Measurements from ENCODE around the gene ELK3.

The ELK3 gene

DNA sequence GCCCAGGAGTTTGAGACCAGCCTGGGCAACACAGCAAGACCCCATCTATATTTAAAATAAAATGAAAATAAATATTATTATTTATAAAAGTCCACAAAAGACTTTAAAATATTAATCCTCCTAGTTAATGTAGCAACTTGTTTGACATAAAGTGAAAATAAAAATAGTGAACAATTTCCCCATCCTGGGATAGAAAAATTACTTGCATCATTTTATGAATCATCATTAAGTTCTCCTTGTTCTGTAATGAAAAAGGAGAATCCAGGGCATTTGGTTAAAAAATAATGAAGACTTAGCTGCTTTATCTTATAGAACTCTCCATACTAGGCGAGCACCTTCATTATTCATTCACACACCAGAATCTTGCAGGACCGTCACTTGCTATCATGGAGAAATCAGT is 66.1 kb downstream of the ELK3 start:
- no peak for DNase-seq

DNA sequence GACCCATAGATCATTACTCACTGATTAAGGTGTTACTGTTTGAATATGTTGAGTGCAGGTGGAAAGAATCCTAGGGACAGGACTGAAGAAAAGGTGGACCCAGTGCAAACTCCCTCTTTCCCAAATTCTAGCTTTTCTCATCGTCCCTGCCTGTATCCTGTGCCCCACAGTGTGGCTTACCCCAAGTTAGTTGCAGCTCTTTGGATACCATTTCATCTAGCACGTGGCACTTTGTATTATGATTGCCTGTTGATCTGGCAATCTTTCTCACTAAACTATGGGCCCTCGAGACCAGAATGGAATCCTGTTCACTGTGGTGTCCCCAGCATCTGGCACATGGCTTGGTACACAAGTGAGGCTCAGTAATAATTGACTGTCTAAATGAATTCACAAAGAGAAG is 66.5 kb downstream of the ELK3 start:
- DNase-seq: no peak

DNA sequence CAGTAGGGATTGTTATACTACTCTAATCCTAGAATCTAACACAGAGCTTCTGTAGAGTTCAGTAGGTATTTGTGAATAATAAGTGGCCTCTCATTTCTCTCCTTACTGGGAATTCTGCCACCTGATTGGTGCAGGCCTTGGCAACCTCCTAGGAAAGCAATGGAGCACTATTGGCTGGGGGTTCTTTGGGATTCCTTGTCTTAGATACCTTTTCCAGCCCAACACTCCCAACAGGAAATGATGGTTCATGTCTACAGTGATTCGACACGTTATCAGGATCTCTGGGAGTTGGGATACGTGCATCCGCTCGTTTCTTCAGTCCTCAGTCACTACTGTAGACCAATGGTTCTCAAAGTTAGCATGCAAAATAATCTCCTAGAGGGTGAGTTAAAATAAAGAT is 67.4 kb downstream of the ELK3 start:
- no peak for DNase-seq

- no peak for DNase-seq
These were observed 69.3 kb downstream of the ELK3 start for GRCh38 chr12:96263449-96263902.

GRCh38 chr12:96265400-96265799 is 71.2 kb downstream of the ELK3 start:
- no peak for DNase-seq

- no peak for DNase-seq
These were observed 71.7 kb downstream of the ELK3 start for GRCh38 chr12:96265836-96266235.

GRCh38 chr12:96266238-96266637 is 72.1 kb downstream of the ELK3 start:
- no peak for DNase-seq

DNA sequence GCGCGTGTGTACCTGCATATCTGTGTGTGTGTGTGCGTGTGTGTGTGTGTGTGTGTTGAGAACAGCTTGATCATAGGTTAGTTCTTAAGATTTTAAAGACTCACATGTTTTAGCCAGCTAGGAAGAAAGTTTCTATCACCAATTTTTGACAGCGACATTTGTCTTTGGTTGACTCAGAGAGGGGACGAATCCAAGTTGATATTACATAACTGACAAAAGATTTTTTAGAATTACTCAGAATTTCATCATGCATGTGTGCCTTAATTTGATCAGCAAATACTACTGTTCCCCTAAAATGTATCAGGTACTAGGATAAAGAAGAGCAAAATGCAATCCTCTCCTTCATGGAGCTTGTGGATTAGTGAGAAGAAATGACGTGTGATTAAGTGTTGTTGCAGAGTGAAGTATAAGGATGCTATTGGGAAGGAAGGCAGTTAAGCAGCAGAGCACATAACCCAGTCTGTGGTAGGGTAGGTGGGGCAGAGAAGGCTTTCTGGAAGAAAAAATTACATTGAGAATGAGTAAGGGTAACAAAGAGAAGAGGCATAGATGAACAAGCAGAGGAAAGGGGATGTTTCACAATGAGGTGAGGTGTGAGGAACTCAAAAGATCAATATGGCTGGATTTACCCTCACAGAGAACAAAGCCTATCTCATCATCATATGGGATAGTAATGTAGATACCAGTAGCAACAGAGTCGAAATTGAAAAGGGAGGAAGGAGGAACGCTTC is 77.5 kb downstream of the ELK3 start:
- DNase-seq: no peak

DNA sequence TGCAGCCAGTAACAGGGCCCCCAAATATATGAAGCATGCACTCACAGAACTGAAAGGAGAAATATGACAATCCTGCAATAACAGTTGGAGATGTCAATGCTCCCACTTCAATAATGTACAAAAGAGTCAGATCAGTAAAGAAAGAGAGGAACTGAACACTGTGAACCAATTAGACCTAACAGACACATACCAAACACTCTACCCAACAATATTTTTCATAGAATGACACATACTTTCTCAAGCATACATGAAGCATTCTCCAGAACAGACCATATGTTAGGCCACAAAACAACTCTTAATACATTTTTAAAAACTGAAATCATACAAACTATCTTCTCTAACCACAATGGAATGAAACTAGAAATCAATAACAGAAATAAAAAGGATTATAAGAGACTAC is 80.2 kb downstream of the ELK3 start:
- no peak for DNase-seq

GRCh38 chr12:96285158-96285557 is 91.0 kb downstream of the ELK3 start:
- no peak for DNase-seq

GRCh38 chr12:96289067-96289466 is 94.9 kb downstream of the ELK3 start:
- no peak for DNase-seq

GRCh38 chr12:96293093-96293492 is 98.9 kb downstream of the ELK3 start:
- DNase-seq: no peak

- no peak for DNase-seq
These were observed 100.7 kb downstream of the ELK3 start for GRCh38 chr12:96294831-96295230.

DNA sequence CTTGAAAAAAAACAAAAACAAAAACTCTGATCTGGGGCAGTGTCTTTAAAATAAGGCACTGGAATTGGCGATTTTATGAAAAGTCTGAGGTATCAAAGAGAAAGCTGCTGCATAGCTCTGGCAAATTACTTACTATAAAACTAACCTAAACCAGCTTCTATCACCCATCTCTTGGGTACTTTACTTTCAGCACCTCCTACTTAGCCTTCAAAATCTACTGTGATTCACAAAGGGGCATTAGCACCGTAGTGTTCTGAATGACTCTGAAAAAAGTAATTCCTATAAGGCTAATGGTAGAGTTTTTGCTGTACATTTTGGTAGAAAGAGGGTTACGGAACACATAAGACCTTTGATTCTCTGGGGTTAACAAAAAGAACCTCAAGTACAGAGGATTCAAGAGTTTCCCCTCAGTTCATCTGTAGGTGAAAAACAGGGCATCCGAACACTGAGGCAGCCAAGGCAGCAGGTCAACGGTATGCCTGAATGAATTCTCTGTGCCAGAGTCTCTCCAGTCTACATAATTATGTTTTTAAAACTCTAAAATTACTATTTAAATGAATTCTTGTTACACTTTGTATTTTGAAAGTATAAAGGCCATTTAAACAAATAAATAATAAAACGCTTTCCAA is 101.5 kb downstream of the ELK3 start:
- DNase-seq: no peak

DNA sequence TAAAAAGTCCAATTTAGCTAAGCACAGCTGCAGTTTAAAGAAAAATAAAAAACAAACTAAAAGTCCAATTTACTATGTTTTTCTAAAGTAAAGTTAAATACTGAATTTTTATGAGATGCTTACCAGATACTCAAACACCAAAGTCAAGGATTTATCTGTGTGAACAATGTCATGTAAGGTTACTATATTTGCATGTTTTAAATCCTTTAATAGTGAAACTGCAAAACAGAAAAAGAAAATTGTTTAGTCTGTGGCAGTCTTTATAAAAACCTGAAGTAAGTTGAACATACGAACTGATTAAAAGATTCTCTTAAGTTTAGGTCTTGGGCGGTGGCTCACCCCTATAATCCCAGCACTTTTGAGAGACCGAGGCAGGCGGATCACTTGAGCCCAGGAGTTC is 103.3 kb downstream of the ELK3 start:
- no peak for DNase-seq

- DNase-seq: no peak
These were observed 105.9 kb downstream of the ELK3 start for GRCh38 chr12:96300064-96300463.

- no peak for DNase-seq
These were observed 107.6 kb downstream of the ELK3 start for GRCh38 chr12:96301732-96302131.

DNA sequence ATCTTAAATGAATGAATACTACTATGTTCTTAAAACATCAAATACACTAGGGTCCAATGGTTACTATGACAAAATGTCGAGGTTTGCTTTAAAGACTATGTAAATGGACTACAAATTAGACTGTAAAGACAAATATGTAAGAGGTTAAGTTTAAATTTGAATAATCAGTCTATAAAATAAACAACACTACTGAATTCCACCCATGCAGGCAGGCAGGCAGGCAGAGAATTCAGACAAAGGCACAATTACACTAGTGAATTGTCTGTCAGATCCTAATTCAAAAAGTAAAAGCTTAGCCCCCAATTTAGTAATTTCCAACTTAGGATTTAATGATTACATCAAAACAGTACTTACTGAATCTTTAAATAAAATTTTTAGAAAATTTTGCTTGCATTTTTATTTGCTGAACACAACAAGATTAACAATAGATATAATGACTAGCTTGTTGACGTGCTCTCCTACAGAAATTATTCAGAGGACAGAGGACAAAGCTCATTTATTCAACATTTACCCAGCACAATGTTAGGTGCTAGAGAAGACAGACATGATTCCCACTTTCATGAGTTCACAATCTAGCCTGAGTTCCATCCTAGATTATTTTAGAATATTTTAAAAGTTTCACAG is 108.6 kb downstream of the ELK3 start:
- no peak for DNase-seq

- no peak for DNase-seq
These were observed 109.5 kb downstream of the ELK3 start for GRCh38 chr12:96303653-96304052.

DNA sequence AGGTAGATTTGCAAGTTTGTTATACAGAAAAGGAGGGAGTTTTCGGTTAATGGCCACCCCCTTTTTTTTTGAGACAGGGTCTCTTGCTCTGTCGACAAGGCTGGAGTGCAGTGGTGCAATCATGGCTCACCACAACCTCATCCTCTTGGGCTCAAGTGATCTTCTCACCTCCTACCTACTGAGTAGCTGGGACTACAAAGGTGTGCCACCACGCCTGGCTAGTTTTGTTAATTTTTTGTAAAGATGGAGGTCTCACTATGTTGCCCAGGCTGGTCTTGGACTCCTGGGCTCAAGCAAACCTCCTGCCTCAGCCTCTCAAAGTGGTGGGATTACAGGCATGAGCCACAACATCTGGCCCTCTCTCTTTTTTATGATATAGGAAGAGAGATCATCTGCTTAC is 111.5 kb downstream of the ELK3 start:
- no peak for DNase-seq

GRCh38 chr12:96308881-96309280 is 114.7 kb downstream of the ELK3 start:
- no peak for DNase-seq

DNA sequence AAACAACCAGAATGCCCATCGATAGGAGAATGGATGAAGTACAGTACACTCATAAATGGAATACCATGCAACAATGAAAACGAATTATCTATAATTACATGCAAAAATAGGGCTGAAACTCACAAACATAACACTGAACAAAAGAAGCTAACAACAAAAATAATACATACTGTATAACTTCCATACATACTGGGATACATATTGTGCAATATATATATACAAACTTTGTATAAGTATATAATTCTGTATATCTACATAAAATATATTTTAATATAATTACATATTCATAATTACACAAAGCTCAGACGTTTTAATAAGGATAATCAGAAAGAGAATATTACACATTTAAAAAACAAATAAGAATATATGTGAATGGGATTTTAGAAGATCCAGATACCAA is 115.9 kb downstream of the ELK3 start:
- DNase-seq: no peak

- DNase-seq: no peak
These were observed 117.0 kb downstream of the ELK3 start for GRCh38 chr12:96311191-96311590.

DNA sequence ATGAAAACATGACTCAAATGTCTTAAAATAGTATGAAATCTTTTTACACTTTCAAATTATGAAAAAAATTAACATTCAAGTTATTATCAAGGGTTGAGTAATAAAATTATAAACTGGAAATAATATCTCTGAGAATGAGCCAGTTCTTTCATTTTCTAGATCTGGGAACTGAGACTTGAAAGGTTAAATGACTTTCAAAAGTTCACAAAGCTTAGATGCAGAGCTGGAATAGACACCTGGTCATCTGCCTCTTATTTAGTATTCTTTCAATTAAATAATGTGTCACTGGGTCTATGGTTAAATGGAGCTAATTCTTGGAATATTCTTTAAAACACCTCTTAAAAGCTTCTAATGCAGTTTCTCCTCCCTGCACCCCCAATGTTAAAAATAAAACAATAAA is 119.4 kb downstream of the ELK3 start:
- no peak for DNase-seq
